Nephron progenitor cell (in vitro differentiated cells): ENCODE results near the gene CEP250.

ENCODE experiments used
- DNase-seq: peaks from one replicate; pipeline ENCODE4 v3.0.0; 2021
- H3K27ac Mint-ChIP-seq: 2 replicates; pipeline ENCODE4 v1.8.0; 2021; ENCODE audit warnings: mild to moderate bottlenecking, moderate library complexity, mixed read lengths
- H3K27me3 Mint-ChIP-seq: 2 replicates; pipeline ENCODE4 v1.8.0; 2021; ENCODE audit warnings: mild to moderate bottlenecking, low read depth, mixed read lengths; ENCODE audit not compliant: poor library complexity
- H3K36me3 Mint-ChIP-seq: 2 replicates; pipeline ENCODE4 v1.8.0; 2021; ENCODE audit warnings: low read depth, mixed read lengths
- H3K4me1 Mint-ChIP-seq: 2 replicates; pipeline ENCODE4 v1.8.0; 2021; ENCODE audit warnings: mixed read lengths
- H3K4me3 Mint-ChIP-seq: 2 replicates; pipeline ENCODE4 v1.8.0; 2021; ENCODE audit warnings: mild to moderate bottlenecking, moderate library complexity, mixed read lengths
- H3K9me3 Mint-ChIP-seq: 2 replicates; pipeline ENCODE4 v1.8.0; 2021; ENCODE audit warnings: mild to moderate bottlenecking, moderate library complexity, mixed read lengths
- CTCF ChIP-seq: fragments of 200-600 bp; sonication (generic); IDR thresholded peaks from 2 replicates; pipeline ENCODE4 v1.5.0; 2021; ENCODE audit warnings: antibody characterized with exemption

Gene CEP250

GRCh38 chr20:35436177-35436573 lies 19.2 kb upstream of the CEP250 start:
- peaks cover 4% of the 10 kb centered on the region for H3K27me3 Mint-ChIP-seq
- no peaks in the 10 kb centered on the region for H3K36me3 Mint-ChIP-seq
- H3K4me1 Mint-ChIP-seq = peaks cover 82% of the 10 kb centered on the region
- no peaks in the 10 kb centered on the region for H3K9me3 Mint-ChIP-seq
- peak overlapping the region; percentile 88 for H3K27ac Mint-ChIP-seq
- no peak for TF ChIP-seq CTCF
- H3K4me3 Mint-ChIP-seq = peak overlapping the region; percentile 47
- peak; percentile 40 for DNase-seq

- peaks cover 67% of the 10 kb centered on the region for H3K4me1 Mint-ChIP-seq
- peaks cover 4% of the 10 kb centered on the region for H3K27me3 Mint-ChIP-seq
- H3K9me3 Mint-ChIP-seq = no peaks in the 10 kb centered on the region
- TF ChIP-seq CTCF = no peak
- no peaks in the 10 kb centered on the region for H3K36me3 Mint-ChIP-seq
- H3K4me3 Mint-ChIP-seq = no peak overlapping the region
- H3K27ac Mint-ChIP-seq = peak overlapping the region; percentile 87
- DNase-seq = no peak
Measured at GRCh38 chr20:35437599-35437998, 17.8 kb upstream of the CEP250 start.

- Mint-ChIP-seq H3K4me1 (peaks cover 29% of the 10 kb centered on the region), H3K36me3 (no peaks in the 10 kb centered on the region), H3K27me3 (peaks cover 8% of the 10 kb centered on the region), H3K4me3 (no peak overlapping the region), H3K27ac (peak overlapping the region; percentile 64), H3K9me3 (no peaks in the 10 kb centered on the region)
- DNase-seq = no peak
- TF ChIP-seq CTCF = no peak
Measured at GRCh38 chr20:35443003-35443402, 12.4 kb upstream of the CEP250 start.

- Mint-ChIP-seq H3K4me3 (no peak overlapping the region), H3K36me3 (no peaks in the 10 kb centered on the region), H3K9me3 (no peaks in the 10 kb centered on the region), H3K4me1 (peaks cover 20% of the 10 kb centered on the region), H3K27ac (no peak overlapping the region), H3K27me3 (peaks cover 8% of the 10 kb centered on the region)
- no peak for TF ChIP-seq CTCF
- no peak for DNase-seq
Measured at GRCh38 chr20:35444226-35444625, 11.2 kb upstream of the CEP250 start.

- H3K27ac Mint-ChIP-seq = no peak overlapping the region
- peaks cover 4% of the 10 kb centered on the region for H3K27me3 Mint-ChIP-seq
- TF ChIP-seq CTCF = no peak
- peaks cover 24% of the 10 kb centered on the region for H3K4me1 Mint-ChIP-seq
- H3K36me3 Mint-ChIP-seq = no peaks in the 10 kb centered on the region
- H3K4me3 Mint-ChIP-seq = peak overlapping the region; percentile 54
- no peaks in the 10 kb centered on the region for H3K9me3 Mint-ChIP-seq
- no peak for DNase-seq
Measured at GRCh38 chr20:35446356-35447078, 8.9 kb upstream of the CEP250 start.
